GM18505 (cell line): Measurements from ENCODE around the gene CHKA.
"Not testable (repeated sequence)": the region's sequence is repeated elsewhere in the genome, so short reads cannot be mapped to it uniquely, and the experiment has no call there.

ENCODE experiments used
- ATAC-seq: cut with Tn5 transposase; IDR thresholded peaks from one replicate; pipeline ENCODE4 v1.9.1; 2021; ENCODE audit not compliant: unreplicated experiment
- POLR2A ChIP-seq: IDR thresholded peaks from 4 replicates; pipeline ENCODE4 v1.6.1; 2011; ENCODE audit warnings: borderline replicate concordance; ENCODE audit not compliant: insufficient read depth, insufficient read length; ENCODE audit errors: extremely low read depth

The CHKA gene

GRCh38 chr11:68115285-68115684 lies 5.9 kb downstream of the CHKA start:
- ATAC-seq: no peak
- no peak for TF ChIP-seq POLR2A

DNA sequence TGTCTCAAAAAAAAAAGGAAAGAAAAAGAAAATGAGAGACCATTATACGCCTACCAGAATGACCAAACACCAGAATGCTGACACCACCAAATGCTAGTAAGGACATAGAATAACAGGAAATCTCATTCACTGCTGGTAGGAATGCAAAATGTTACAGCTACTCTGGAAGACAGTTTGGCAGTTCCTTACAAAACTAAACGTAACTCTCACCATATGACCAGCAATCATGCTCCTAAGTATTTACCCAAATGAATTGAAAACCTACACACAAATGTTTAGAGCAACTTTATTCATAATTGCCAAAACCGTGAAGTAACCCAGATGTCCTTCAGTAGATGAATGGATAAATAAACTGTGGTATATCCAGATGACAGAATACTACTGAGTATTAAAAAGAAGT lies 7.2 kb downstream of the CHKA start:
- ATAC-seq: no peak

GRCh38 chr11:68107689-68108088 lies 13.5 kb downstream of the CHKA start:
- ATAC-seq: no peak
- no peak for TF ChIP-seq POLR2A

More for the DNA sequence above, 7.2 kb downstream of the CHKA start:
- no peak for TF ChIP-seq POLR2A

GRCh38 chr11:68106165-68106940 lies 14.8 kb downstream of the CHKA start:
- no peak for TF ChIP-seq POLR2A
- no peak for ATAC-seq

- no peak for TF ChIP-seq POLR2A
- no peak for ATAC-seq
These were observed 21.4 kb downstream of the CHKA start for GRCh38 chr11:68099474-68100405.

DNA sequence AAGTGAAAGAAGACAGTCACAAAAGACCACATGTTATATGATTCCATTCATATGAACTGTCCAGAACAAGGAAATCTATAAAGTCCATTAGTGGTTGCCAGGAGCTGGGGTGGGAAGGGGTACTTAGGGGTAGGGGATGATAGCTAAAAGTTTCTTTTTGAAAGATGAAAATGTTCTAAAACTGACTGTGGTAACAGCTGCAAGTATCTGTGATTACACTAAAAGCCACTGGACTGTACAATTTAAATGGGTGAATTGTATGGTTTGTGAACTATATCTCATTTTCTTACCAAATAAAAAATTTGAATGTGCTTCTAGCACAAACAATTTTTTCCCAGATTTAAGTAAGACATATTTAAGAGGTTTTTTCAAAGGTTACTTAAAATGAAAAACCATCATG lies 22.1 kb downstream of the CHKA start:
- TF ChIP-seq POLR2A: no peak
- ATAC-seq: no peak

GRCh38 chr11:68096962-68097361 lies 24.2 kb downstream of the CHKA start:
- ATAC-seq: no peak

GRCh38 chr11:68093565-68093964 lies 27.6 kb downstream of the CHKA start:
- ATAC-seq: no peak
- TF ChIP-seq POLR2A: no peak

More at GRCh38 chr11:68096962-68097361, 24.2 kb downstream of the CHKA start:
- no peak for TF ChIP-seq POLR2A

DNA sequence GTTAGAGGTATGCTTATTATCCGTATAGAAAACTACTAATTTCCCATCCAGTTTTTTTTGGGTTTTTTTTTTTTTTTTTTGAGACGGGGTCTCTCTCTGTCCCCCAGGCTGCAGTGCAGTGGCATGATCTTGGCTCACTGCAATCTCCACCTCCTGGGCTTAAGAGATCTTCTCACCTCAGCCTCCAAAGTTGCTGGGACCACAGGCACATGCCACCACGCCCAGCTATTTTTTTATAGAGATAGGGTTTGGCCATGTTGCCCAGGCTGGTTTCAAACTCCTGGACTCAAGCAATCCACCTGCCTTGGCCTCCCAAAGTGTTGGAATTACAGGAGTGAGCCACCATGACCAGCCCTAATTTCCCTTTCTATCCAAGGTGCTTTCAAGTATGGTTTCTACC lies 28.2 kb downstream of the CHKA start:
- ATAC-seq: not testable (repeated sequence)

DNA sequence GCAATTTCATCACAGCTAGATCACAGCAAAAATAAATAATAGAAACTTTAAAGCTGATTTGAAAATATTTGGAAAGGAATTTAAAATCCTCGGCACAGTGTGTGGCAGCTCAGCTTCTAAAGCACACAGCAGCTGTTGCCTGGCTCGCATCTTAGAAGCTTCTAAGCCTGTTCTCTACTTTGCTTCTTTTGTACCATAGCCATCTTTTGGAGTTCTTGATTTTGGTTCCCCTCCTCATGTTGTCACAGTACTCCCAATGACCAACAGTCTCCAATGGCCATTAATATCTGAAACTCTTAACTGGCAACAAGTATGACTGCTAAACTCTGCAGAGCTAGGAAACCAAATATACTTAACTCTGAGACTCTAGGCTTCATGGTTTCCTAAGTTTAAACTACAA lies 28.8 kb downstream of the CHKA start:
- TF ChIP-seq POLR2A: no peak
- no peak for ATAC-seq

GRCh38 chr11:68090706-68091105 lies 30.5 kb downstream of the CHKA start:
- TF ChIP-seq POLR2A: no peak
- ATAC-seq: no peak

DNA sequence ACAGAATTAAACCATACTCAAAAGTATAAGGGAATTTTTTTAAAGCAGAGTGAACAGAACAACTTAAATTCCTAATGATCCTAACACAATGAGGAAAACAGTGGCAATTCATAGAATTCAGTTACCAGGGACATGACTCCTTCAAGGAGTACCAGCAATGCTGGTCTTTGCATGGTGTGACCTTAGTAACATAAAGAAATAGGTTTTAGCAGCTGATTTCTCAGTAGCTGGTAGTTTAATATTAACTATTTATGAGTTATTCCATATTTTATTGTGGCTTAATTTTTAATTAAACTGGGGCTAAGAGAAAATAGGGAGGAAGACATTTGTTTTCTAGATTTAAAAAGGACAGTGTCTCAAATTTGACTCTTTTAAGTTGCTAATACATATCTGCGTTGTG lies 30.9 kb downstream of the CHKA start:
- ATAC-seq: no peak
- no peak for TF ChIP-seq POLR2A

GRCh38 chr11:68089679-68090078 lies 31.5 kb downstream of the CHKA start:
- no peak for TF ChIP-seq POLR2A
- ATAC-seq: no peak

DNA sequence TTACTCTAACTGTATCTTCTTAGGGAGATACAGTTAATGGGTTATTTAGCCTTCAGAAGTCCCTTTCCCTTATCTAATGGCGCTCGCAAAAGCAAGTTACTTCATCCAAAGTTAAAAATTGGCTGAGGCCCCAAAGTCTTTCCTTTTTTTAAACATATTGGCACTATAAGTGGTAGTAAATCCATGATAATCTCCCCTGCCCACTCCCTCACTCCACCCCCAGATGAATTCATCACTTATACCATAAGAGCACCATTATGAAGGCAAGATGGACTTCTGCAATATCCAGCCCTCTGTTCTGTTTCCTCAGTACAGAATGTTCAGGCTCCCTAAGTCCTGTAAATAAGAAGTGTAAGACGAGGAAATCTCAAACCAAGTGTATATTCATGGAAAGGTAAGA lies 37.7 kb downstream of the CHKA start:
- TF ChIP-seq POLR2A: no peak

More for the DNA sequence above, 37.7 kb downstream of the CHKA start:
- ATAC-seq: no peak
